ENCODE data around the gene UGCG. TPM values are rescaled to one million over a fixed set of nuclear protein-coding genes. Genes with fewer than 3 reads are reported as not detected.

The UGCG gene
- total and polyA plus RNA-seq, 2 of the 4 experiments (the other 2 are of a cell fraction): 84.2 to 104 TPM

DNA sequence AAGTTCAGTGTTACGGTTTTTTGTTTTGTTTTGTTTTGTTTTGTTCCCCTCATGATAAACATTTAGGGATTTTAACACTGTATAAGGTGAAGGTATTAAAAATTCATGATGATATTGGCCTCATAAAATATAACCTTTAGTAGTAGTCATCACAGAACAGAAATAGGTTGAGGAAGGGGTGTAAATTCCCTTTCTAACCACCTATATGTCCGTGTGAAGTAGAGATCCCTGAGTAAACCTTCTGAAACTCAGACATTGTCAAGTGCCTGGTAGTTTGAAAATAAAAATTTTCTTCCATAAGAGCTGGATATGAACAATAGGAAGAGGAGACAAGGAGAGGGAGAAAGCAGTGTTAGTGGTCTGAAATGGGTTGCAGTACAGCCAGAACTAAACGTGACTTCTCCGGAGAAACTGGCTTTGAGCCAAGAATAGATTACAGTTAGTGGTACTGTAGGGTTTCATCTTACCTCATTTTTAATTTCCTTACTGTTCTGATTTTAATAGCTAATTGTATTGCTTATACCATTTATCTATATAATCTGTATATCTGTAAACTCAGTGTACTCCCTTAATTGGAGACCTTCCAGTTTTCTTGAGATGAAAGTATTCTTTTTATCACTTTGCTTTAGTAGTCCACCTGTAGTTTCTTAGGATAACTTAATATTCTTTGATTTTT, 18.3 kb downstream of the UGCG start:
- Histone ChIP-seq H3K79me1 (ENCODE audit: low read depth in 1 of 2, low read length in 2 of 2) (peaks cover 0 to 50% of the 10 kb centered on the region in 2 experiments; a peak in 2 of 4 replicates), H4K5ac (ENCODE audit: low read depth, low read length) (no peak overlapping the region), H3K36me3 (ENCODE audit: control insufficient read depth, insufficient read depth, low read length) (peaks cover 26% of the 10 kb centered on the region), H2BK5ac (ENCODE audit: low read depth, low read length, poor library complexity, severe bottlenecking) (peak overlapping the region; percentile 41), H2AFZ (replicated peaks; ENCODE audit: low read length, poor library complexity) (no peak overlapping the region), H3K27me3 (ENCODE audit: control insufficient read depth, insufficient read depth, low read length) (no peaks in the 10 kb centered on the region), H2BK20ac (ENCODE audit: low read depth, low read length) (no peak overlapping the region), H3K23ac (ENCODE audit: low read depth, low read length) (no peak overlapping the region), H2AK5ac (ENCODE audit: low read depth, low read length) (no peak overlapping the region), H3K4me1 (ENCODE audit: control insufficient read depth, insufficient read depth, low read length) (peaks cover 23% of the 10 kb centered on the region), H3K4me3 (ENCODE audit: insufficient read depth, low read depth, low read length) (no peak overlapping the region), H3K9me1 (ENCODE audit: insufficient read depth, low read length) (peaks cover 23% of the 10 kb centered on the region), H2BK15ac (ENCODE audit: low read depth, low read length) (no peak overlapping the region), H4K20me1 (ENCODE audit: insufficient read depth, low read length) (peaks cover 90% of the 10 kb centered on the region), H3K4ac (ENCODE audit: low read depth, low read length) (no peak overlapping the region), H3K56ac (ENCODE audit: extremely low read depth, insufficient read depth, low read length) (no peak overlapping the region), H3K9ac (ENCODE audit: low read depth, low read length) (no peak overlapping the region; the same call in 1 of the 2 replicates), H3K14ac (replicated peaks; ENCODE audit: low read depth, low read length) (no peak overlapping the region), H4K8ac (ENCODE audit: low read depth in 2 of 2, low read length in 2 of 2) (no peak overlapping the region), H3K9me3 (ENCODE audit: control insufficient read depth, insufficient read depth, low read length) (no peaks in the 10 kb centered on the region), H3K4me2 (ENCODE audit: low read depth, low read length) (peak overlapping the region; percentile 54; the same call in 1 of the 2 replicates), H2BK120ac (ENCODE audit: low read depth, low read length) (no peak overlapping the region), H2AK9ac (replicated peaks; ENCODE audit: low read depth, low read length, poor library complexity) (no peak overlapping the region), H3K18ac (ENCODE audit: low read depth, low read length) (no peak overlapping the region), H3K27ac (ENCODE audit: insufficient read depth, low read length) (no peak overlapping the region), H4K91ac (ENCODE audit: insufficient read depth, low read depth, low read length) (no peak overlapping the region)
- in situ Hi-C loops (cut with MboI; ENCODE audit: low sequenced_read_pairs) (no loop called here), intact Hi-C loops (cut with micrococcal nuclease) (no loop called here), dilution Hi-C loops (cut with HindIII; ENCODE audit: low sequenced_read_pairs, unreplicated experiment) (no loop called here)
- WGBS, 2 experiments (ENCODE audit: extremely low coverage in 2 of 2, insufficient read length in 1 of 2): no CpG with 5 or more reads among the region's 4 CpGs
- ChIA-PET POLR2A (ENCODE audit: unreplicated experiment) (no interaction called here), CTCF (interaction anchor here (0.6 kb wide), 1 partner anchor 24 kb away, joined by 5 read pairs; no protein-coding TSS in a partner anchor)
- no TSS peak for BruUV-seq (replicated peaks)
- ATAC-seq (ENCODE audit: low read depth) (no peak), DNase-seq (no peak)
- TF ChIP-seq BHLHE40 (IDR thresholded peaks at IDR 0.05; ENCODE audit: low read depth, low read length): peak; percentile 39; the same call in 1 of the 2 replicates
- no peak for TF ChIP-seq CHD1 (IDR thresholded peaks at IDR 0.05; ENCODE audit: low read depth, low read length)
